Psoas muscle (tissue), 8 donors: Measurements from ENCODE around the gene EIF3A. TPM values are rescaled to one million over a fixed set of nuclear protein-coding genes. Genes with fewer than 3 reads are reported as not detected.

Experiments used
- ATAC-seq, 4 donors: fragments of 200-7000 bp; cut with Tn5 transposase; one replicate each; pipeline ENCODE4 v1.9.1; 2020; ENCODE audit warnings: moderate library complexity in 3 of 4, mild to moderate bottlenecking in 2 of 4
- DNase-seq, 2 donors: peaks; one replicate each; pipeline ENCODE4 v3.0.0-alpha.2; 2020
- H3K27ac ChIP-seq: fragments of 200-600 bp; one replicate; pipeline ENCODE4 v1.8.0; 2022
- H3K27me3 ChIP-seq, 3 donors: fragments of 200-600 bp in 1 of 3; one replicate each; pipeline versions ENCODE4 v1.6.1 to v1.8.0; 2013 to 2022; ENCODE audit warnings: low read length in 2 of 3, mild to moderate bottlenecking in 2 of 3, moderate library complexity in 1 of 3; ENCODE audit not compliant: insufficient read depth in 3 of 3
- H3K36me3 ChIP-seq, 2 donors: fragments of 200-600 bp in 1 of 2; one replicate each; pipeline versions ENCODE4 v1.6.1 to v1.8.0; 2013 to 2022; ENCODE audit warnings: low read depth in 1 of 2, mild to moderate bottlenecking in 1 of 2, moderate library complexity in 1 of 2; ENCODE audit not compliant: insufficient read depth in 1 of 2
- H3K4me1 ChIP-seq: fragments of 200-600 bp; one replicate; pipeline ENCODE4 v1.8.0; 2022
- H3K4me3 ChIP-seq: fragments of 200-600 bp; one replicate; pipeline ENCODE4 v1.8.0; 2022; ENCODE audit warnings: mild to moderate bottlenecking
- H3K9me3 ChIP-seq: fragments of 200-600 bp; one replicate; pipeline ENCODE4 v1.8.0; 2022
- CTCF ChIP-seq: fragments of 200-600 bp; IDR thresholded peaks from one replicate; pipeline ENCODE4 v1.8.0; 2022; ENCODE audit warnings: antibody characterized with exemption
- WGBS, 3 donors: extraction: QIAGEN DNeasy Blood & Tissue Kit; methylation state at CpG; one replicate each; pipeline versions ENCODE4 v1.1.6 to v1.1.7; 2013; 5-methylcytosine and 5-hydroxymethylcytosine counted together
- intact Hi-C, 2 donors: fragments of 100-400 bp; cut with DNase I; formaldehyde crosslinking; loops; one replicate each; pipeline versions ENCODE4 v1.11.0 to v1.14.2; 2022
- polyA plus RNA-seq, 3 donors: library from polyadenylated mRNA; stranded (reverse); fragments of 200-250 nt; gene quantifications; one replicate each; pipeline ENCODE4 v1.2.3, GENCODE V29; 2013
- total RNA-seq, 4 donors: library from RNA; stranded (reverse); fragmentation: NEBNext Ultra II Directional in 2 of 4; extraction: Animal tissue kit (Norgen Biotek cat#: 25700) in 2 of 4; gene quantifications; one replicate each; pipeline versions ENCODE4 v1.2.1 to v1.2.4, GENCODE V29; 2021 to 2023
- donor health status: healthy with polysubstance abuse.
- donor health status: DM: no; HTN: no; CAD: no; lungs with moderate emphysema.
- donor health status: Bipolar disorder and iron deficiency.
- donor health status: healthy.
- donor health status: DM: yes; HTN: yes; CAD: no.
- donor health status: DM: no; HTN: no; CAD: no.
- donor health status: DM: no; HTN: no; CAD: no.
- donor health status: DM: yes; HTN: yes; CAD: no.

Gene EIF3A
- total and polyA plus RNA-seq, 7 donors = 71.3 to 226 (median 148) TPM

GRCh38 chr10:119006451-119007210 is 74.0 kb downstream of the EIF3A start:
- DNase-seq = peak; percentile 75 to 86
- Histone ChIP-seq H3K9me3 (no peaks in the 10 kb centered on the region), H3K27ac (peak overlapping the region; percentile 82), H3K4me3 (no peak overlapping the region), H3K4me1 (peaks cover 34% of the 10 kb centered on the region), H3K27me3 (no peaks in the 10 kb centered on the region), H3K36me3 (no peaks in the 10 kb centered on the region)
- ATAC-seq = peak; percentile 89 to 97 (median 96)
- WGBS, 3 donors = 17 to 35% (median 21%) methylated on average over 9 of the region's 9 CpGs
- no peak for TF ChIP-seq CTCF
- intact Hi-C loops = loop anchor here in 1 of 2 donors (5.0 kb wide), 1 partner anchor 49 kb away; no protein-coding TSS in a partner anchor

GRCh38 chr10:119005362-119006043 is 75.1 kb downstream of the EIF3A start:
- 88 to 91% (median 89%) methylated on average over 9 of the region's 9 CpGs for WGBS, 3 donors

GRCh38 chr10:119003572-119004289 is 76.9 kb downstream of the EIF3A start:
- 29 to 53% (median 50%) methylated on average over 7 of the region's 7 CpGs for WGBS, 3 donors
- ATAC-seq (peak in 3 of 4 donors; percentile 49 to 70 (median 60)), DNase-seq (peak in 1 of 2 donors; percentile 60)

More at GRCh38 chr10:119005362-119006043, 75.1 kb downstream of the EIF3A start:
- DNase-seq (no peak), ATAC-seq (no peak)
- no peaks in the 10 kb centered on the region for H3K9me3 ChIP-seq
- peaks cover 34% of the 10 kb centered on the region for H3K4me1 ChIP-seq
- peak overlapping the region; percentile 82 for H3K27ac ChIP-seq
- no peaks in the 10 kb centered on the region for H3K27me3 ChIP-seq
- no peak overlapping the region for H3K4me3 ChIP-seq
- no peak for TF ChIP-seq CTCF
- no peaks in the 10 kb centered on the region for H3K36me3 ChIP-seq
- intact Hi-C loops = loop anchor here in 1 of 2 donors (5.0 kb wide), 1 partner anchor 48 kb away; no protein-coding TSS in a partner anchor

More at GRCh38 chr10:119003572-119004289, 76.9 kb downstream of the EIF3A start:
- H3K4me1 ChIP-seq = peaks cover 34% of the 10 kb centered on the region
- no peaks in the 10 kb centered on the region for H3K36me3 ChIP-seq
- H3K9me3 ChIP-seq = no peaks in the 10 kb centered on the region
- no peaks in the 10 kb centered on the region for H3K27me3 ChIP-seq
- intact Hi-C loops = loop anchor here in 1 of 2 donors (5.0 kb wide), 1 partner anchor 41 kb away; no protein-coding TSS in a partner anchor
- no peak for TF ChIP-seq CTCF
- H3K4me3 ChIP-seq = no peak overlapping the region
- peak overlapping the region; percentile 46 for H3K27ac ChIP-seq
